Left ventricle myocardium superior (tissue), 1 donor: ENCODE data around the gene PDXK. TPM values are rescaled to one million over a fixed set of nuclear protein-coding genes. Genes with fewer than 3 reads are reported as not detected.
"Not testable (repeated sequence)": the region's sequence is repeated elsewhere in the genome, so short reads cannot be mapped to it uniquely, and the experiment has no call there.

ENCODE experiments used
- ATAC-seq: fragments of 200-7000 bp; cut with Tn5 transposase; one replicate; pipeline ENCODE4 v1.9.1; 2020; ENCODE audit warnings: mild to moderate bottlenecking, moderate library complexity
- DNase-seq: peaks from one replicate; pipeline ENCODE4 v3.0.0-alpha.2; 2020
- intact Hi-C: fragments of 100-400 bp; cut with micrococcal nuclease; formaldehyde crosslinking; loops from one replicate; pipeline ENCODE4 v1.11.0; 2022
- long read RNA-seq: library from polyadenylated mRNA; unstranded; transcript quantifications from one replicate; pipeline ENCODE4 v2.0.0, GENCODE V29; 2021
- total RNA-seq: library from RNA; stranded (reverse); fragmentation: NEBNext Ultra II Directional; extraction: Animal tissue kit (Norgen Biotek cat#: 25700); gene quantifications from one replicate; pipeline ENCODE4 v1.2.1, GENCODE V29; 2021
- donor health status: DM: no; HTN: yes; CAD: no; lungs with severe emphysema.

Gene PDXK
- 117 TPM for total RNA-seq
- long read RNA-seq, full-length matches to known transcripts, result 74 of 154 reads
- long read RNA-seq, partial matches to known transcripts, result 4 of 154 reads
- long read RNA-seq, other reads (novel, unspliced or antisense), result 76 of 154 reads

DNA sequence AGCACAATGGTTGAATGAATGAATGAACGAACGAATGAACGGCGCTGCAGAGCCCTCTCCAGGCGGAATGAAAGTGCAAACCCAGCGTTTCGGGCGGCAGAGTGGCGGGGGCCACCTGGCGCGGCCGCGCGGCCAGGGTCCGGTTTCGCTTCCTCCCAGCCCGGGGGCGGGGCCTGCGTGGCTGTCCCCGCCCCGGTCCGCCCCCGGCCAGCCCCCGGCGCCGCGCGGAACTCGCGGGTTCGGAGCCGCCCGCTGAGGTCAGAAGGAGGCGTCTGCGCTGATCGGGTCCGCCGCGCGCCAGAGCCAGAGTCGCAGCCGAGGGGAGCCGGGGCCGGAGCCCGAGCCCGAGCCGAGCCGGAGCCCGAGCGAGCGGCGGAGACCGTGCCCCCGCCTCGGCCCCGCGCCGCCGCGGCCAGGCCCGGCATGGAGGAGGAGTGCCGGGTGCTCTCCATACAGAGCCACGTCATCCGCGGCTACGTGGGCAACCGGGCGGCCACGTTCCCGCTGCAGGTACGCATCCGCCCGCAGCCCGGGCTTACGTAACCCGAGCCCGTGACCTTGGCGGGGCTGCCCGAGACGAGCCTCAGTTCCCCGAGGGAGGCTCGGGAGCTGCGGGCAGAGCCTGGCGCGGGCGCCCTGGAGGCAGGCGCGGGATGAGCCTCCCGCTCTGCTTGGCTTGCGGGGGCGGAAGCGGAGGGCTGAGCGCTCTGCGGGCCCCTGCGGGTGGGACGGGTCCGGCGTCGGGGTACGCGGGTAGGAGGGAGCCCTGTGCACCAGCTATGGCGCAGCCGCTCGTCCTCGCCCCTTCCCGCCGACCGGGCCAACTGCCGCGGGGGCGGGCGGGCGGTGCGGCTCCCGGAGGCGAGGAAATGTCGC, at the start of gene PDXK:
Gene PDXK, plus strand, starts transcription at position 258 of the 876 bp plus-strand sequence. Its CDS starts 166 bp downstream, at position 424.
- DNase-seq, result peak; percentile 92
- ATAC-seq, result peak; percentile 93
- intact Hi-C loops, result no loop called here

DNA sequence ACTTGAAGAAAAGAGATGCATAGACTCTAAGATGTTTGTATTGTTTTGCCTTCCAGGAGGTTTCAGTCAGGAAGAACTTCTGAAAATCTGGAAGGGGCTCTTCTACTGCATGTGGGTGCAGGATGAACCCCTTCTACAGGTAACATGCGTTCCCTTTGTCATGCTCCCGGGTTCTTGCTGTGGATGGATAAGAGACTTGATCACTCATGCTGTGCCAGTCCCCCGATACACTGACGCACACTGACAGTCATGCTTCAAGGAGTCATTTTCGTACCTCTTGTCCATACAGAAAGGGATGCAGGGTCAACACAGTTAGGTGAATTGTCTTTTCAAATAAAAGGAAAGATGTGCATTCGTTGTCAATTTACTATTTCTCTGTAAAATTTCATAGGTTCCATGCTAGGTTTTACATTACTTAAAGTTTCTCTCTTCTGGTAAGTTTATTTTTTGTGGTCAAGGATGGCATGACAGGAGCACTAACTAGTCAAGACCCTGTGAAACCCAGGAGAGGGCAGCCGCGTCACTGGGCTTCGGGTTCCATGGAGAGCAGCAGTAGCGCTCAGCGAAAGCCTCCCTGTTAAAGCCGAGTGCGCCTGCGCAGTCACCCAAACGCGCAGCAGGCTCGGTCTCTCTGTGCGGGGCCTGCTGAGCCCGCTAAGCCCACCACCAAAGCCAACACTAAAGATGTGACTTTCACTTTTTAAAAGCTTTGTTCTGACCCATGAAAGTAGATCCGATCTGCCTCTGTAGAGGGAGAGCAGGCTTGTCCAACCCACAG, 48.9 kb upstream of the PDXK start:
- intact Hi-C loops, result no loop called here
- DNase-seq (no peak), ATAC-seq (no peak)

DNA sequence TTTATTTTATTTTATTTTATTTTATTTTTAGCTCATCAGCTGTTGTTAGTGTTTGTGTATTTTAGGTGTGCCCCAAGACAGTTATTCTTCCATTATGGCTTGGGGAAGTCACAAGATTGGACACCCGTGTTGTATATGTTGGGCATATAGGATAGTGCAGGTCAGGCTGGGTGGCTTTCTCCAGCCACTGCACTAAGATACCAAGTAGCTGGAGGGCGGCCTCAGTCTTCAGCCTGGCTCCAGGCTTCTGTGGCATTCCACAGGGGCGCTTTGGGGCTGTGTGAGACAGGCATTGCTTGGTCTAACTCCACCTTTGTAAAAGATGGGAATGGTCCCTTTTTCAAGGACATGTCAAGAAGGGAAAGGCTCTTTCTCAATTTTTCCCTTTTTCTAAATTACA, 43.1 kb upstream of the PDXK start:
- DNase-seq, result no peak
- ATAC-seq, result no peak
- intact Hi-C loops, result no loop called here

DNA sequence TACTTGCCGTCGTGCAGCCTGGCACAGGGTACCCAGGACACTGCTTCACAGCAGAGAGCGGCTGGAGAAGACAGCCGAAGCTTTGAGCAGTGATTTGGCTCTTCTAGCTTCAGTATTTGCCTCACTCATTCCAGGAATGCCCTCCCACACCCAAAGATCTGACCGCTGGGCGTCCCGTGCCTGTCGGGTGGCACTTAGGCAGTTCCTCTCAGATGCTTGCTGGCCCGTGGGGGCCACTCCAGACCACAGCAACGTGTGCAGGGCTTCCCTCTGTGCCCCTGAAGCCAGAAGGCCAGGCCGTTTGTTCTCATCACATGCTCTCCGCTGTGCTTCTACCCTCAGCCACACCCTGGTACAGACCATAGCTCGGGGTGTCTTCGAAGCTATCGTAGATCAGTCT, 42.5 kb upstream of the PDXK start:
- ATAC-seq, result no peak
- no peak for DNase-seq
- intact Hi-C loops, result no loop called here

DNA sequence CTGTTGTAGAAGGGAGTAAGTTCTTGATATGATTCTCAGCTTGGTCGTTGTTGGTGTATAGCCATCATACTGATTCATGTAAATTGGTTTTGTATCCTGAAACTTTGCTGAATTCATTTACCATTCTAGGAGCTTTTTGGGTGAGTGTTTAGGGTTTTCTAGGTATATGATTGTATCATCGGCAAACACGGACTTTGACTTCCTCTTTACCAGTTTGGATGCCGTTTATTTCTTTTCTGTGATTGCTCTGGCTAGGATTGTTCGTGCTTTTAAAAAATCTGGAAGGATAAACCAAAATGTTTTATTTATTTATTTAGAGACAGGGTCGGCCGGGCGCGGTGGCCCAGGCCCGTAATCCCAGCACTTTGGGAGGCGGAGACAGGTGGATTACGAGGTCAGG, 39.0 kb upstream of the PDXK start:
- intact Hi-C loops, result no loop called here
- DNase-seq, result no peak
- no peak for ATAC-seq

DNA sequence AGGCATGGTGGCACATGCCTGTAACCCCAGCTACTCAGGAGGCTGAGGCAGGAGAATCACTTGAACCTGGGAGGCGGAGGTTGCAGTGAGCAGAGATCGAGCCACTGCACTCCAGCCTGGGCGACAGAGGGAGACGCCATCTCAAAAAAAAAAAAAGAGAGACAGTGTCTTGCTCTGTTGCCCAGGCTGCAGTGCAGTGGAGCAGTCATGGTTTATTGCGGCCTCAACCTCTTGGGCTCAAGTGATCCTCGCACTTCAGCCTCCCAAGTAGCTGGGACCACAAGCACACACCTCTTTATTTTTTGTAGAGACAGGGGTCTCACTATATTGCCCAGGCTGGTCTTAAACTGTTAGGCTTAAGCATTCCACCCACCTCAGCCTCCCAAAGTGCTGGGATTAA, 38.5 kb upstream of the PDXK start:
- intact Hi-C loops, ATAC-seq, DNase-seq: not testable (repeated sequence)

DNA sequence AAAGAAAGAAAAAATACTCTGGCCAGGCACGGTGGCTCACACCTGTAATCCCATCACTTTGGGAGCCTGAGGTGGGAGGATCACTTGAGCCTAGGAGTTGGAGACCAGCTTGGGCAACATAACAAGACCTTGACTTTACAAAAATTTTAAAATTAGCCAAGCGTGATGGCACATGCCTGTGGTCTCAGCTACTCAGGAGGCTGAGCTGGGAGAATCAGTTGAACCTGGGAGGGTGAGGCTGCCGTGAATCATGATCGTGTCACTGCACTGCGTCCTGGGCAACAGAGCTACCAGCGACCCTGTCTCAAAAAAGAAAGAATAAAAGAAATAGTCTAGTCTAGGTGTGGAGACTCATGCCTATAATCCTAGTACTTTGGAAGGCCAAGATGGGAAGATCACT, 37.3 kb upstream of the PDXK start:
- no peak for ATAC-seq
- intact Hi-C loops, result no loop called here
- no peak for DNase-seq

DNA sequence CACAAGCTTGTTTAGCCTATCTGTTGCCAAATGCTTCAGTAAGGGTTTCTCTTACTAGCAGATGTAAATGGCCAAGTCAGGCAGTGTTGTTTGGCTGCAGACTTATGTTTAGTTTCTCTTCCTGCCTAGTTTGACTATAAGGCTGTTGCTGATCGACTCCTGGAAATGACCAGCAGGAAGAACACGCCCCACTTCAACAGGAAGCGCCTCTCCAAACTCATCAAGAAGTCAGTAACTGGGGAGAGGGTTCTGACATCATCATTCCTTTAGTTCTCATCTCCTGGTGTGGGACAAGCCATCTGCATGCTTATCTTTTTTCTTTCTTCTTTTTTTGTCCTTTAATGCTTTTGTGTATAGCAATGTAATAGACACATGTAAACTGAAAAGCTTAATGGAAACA, 34.5 kb upstream of the PDXK start:
- intact Hi-C loops, result no loop called here
- ATAC-seq, result peak; percentile 49

DNA sequence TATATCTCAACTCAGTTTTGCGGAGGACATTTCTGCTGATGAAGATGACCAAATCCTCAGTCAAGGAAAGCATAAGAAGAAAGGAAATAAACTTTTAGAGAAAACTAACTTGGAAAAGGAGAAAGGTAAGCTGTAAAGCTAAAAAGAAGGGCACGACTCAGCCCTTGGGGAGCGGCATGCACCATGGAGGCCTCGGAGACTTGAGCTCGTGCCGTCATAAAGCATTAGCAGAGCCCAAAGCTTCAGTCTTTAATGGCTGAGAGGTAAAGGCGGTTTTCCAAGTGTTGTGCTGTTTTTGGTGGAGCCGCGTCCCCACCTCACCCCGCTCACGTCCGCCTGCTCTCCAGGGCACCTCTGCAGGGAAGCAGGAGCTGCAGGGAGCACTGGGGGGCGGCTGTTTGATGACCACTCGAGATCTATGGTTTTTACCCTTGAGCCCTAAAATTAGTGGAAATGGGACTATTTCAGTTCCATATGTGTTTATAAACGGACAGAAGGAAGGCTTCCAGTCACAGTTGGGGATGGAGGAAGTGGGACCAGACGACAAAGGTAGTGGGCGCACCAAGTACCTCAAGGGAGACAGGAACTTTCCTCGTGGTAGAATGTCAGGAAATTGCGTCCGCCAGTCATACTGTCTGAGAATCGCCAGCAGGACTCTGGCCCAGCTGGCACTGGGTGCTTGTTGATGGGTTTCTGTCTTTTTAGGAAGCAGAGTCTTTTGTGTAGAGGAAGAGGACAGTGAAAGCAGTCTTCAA, 31.9 kb upstream of the PDXK start:
- intact Hi-C loops, result no loop called here

More for the DNA sequence above, 34.5 kb upstream of the PDXK start:
- DNase-seq, result no peak

DNA sequence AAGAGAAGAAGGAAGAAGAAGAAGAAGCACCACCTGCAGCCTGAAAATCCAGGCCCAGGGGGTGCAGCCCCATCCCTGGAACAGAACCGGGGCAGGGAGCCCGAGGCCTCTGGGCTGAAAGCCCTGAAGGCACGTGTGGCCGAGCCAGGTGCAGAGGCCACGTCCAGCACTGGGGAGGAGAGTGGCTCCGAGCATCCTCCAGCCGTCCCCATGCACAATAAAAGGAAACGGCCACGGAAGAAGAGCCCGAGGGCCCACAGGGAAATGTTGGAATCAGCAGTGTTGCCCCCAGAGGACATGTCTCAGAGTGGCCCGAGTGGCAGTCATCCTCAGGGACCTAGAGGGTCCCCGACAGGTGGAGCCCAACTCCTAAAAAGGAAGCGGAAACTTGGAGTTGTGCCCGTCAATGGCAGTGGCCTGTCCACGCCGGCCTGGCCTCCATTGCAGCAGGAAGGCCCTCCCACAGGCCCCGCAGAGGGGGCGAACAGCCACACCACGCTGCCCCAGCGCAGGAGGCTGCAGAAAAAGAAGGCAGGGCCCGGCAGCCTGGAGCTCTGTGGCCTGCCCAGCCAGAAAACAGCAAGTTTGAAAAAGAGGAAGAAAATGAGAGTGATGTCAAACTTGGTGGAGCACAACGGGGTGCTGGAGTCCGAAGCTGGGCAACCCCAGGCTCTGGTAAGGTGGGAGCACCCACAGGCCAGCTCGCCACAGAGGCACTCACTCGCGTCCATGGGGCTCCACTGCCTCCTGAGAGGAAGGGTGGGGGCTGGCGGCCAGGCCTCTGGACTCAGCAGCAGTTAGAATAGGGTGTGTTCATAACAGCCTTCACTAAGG, 31.1 kb upstream of the PDXK start:
- intact Hi-C loops, result no loop called here
- ATAC-seq (peak; percentile 49), DNase-seq (no peak)

More for the DNA sequence above, 31.9 kb upstream of the PDXK start:
- DNase-seq (no peak), ATAC-seq (peak; percentile 11)

DNA sequence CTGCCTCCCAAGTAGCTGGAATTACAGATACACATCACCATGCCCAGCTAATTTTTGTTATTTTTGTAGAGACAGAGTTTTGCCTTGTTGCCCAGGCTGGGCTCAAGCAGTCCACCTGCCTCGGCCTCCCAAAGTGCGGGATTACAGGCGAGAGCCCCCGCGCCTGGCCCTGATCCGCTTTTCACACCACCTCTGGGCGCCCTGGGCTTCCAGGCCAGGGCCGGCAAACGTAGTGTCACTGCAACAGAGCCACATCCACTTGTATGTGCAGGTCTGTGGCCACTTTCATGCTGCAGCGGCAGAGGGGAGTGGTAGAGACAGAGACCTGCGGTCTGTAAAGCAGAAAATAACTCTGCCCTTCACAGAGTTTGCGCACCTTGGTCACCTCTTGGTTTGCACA, 30.0 kb upstream of the PDXK start:
- ATAC-seq (no peak), DNase-seq (no peak)
- intact Hi-C loops, result no loop called here

DNA sequence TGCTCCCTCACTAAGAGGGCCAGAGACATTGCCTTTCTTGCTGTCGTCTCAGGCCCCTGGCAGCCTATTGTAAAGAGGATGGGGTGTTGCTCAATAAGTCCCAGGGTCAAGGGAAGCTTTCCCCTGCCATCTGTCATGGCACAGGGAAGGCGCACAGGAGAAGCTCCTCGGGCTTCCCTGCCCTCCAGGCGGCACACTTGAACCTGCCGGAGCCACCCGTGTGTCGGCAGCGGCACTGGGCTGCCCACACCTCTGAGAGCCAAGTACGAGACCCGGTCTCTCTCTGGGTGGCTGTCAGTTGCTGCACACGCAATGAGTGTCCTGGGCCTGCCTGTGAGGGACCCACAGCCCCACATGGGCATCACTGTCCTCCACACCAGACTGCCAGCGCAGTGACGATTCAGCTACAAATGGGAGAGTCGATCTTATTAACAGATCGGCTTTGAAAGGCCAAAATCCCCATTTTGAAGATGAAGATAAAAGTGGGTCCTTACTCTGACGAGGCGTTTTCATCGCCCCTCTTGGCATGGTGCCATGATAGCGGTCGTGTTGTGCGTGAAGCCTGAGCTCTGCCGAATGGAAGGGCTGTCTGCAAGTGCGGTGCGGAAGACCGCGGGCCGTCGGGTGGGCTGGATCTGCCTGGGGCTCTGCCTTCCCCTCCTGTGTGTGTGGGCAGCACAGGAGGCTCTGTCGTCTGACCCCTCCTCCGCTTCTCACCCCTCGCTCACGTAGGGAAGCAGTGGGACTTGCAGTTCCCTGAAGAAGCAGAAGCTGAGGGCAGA, 29.2 kb upstream of the PDXK start:
- ATAC-seq (no peak), DNase-seq (no peak)
- intact Hi-C loops, result no loop called here

DNA sequence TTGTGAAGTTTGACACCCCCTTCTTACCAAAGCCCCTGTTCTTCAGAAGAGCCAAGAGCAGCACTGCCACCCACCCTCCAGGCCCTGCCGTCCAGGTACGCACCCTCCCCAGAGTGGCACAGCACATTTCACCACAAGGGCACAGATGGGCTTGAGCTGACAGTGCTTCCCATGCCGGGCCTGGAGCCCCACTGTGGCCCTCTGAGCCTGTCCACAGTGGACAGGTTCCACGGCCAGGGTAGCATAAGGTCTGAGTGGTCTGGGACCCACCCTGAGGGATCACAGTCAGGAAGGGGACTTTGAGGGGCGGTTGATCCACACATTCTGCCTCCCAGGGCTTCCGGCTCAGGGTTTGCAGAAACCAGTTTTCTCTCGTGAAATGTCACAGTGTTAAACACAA, 28.6 kb upstream of the PDXK start:
- no peak for ATAC-seq
- DNase-seq, result no peak
- intact Hi-C loops, result no loop called here

DNA sequence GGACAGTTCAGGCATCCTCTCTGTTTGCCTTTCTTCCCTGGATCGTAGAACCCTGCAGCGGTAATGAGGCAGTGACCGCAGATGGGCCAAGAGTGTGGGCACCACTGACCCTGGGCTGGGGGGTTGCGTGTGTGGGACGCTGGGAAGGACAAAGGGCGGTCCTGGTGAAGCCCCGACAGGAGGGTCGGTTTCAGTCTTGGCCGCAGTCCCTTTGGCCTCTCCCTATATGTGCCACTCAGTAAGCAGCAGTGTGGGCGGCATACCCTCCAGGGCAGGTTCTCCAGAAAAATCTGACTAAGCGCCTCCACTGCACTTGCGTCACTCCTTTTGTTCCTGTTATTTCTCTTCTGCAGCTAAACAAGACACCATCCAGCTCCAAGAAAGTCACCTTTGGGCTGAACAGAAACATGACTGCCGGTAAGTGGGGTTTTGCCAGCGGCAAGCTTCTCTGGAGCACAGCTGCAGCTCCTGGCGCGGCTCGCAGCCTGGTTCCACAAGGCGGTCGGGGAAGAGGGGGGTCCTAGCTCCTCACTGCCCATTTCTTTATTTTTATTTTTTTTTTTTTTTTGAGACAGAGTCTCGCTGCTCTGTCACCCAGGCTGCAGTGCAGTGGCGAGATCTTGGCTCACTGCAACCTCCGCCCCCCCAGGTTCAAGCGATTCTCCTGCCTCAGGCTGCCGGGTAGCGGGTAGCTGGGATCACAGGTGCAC, 27.7 kb upstream of the PDXK start:
- no peak for DNase-seq
- no peak for ATAC-seq
- intact Hi-C loops, result no loop called here

DNA sequence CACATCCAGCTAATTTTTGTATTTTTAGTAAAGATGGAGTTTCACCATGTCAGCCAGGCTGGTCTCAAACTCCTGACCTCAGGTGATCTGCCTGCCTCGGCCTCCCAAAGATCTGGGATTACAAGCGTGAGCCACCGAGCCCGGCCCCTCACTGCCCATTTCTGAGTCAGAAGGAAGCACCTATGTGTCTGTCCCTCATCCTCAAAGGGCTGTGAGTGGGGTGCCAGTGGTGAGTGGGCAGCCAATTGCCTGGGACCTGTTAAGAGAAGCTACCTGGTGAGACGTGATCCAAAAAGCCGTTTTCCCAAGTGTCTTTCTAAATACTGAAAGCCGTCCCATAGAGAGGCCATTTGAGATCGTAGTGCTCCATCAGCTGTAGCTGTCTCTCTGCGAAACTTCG, 27.1 kb upstream of the PDXK start:
- ATAC-seq (no peak), DNase-seq (no peak)
- intact Hi-C loops, result no loop called here

DNA sequence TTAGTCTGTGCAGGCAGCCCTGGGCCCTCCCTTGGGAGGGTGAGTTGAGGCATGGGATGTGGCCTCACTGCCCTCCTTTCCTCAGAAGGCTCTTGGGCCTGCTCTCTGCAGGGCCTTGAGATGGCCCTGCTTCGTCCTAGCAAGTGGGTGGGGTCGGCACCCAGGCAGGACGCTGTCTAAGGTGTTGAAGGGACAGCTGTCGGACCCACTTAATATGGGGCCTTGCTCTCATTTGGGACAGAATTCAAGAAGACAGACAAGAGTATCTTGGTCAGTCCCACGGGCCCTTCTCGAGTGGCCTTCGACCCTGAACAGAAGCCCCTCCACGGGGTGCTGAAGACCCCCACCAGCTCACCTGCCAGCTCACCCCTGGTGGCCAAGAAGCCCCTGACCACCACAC, 26.0 kb upstream of the PDXK start:
- ATAC-seq (no peak), DNase-seq (no peak)
- intact Hi-C loops, result no loop called here

DNA sequence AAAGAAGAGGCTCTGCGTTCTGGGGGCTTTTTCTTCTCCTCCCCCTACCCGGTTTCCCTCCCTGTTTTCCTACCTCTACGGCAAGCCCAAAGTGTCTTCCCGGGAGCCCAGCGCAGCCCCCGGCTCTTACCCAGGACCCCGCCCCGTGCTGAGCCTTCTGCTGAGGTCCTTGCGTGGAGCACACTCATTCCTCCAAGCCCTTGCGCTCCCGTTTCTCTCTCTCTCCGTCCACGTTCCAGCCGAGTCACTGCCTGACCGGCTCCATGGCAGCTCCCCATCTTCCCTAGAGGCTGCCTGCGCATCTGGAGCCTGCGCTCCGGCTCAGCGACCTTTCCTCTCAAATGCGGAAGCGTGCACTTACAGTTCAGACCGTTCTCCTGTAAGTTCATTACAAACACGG, 24.9 kb upstream of the PDXK start:
- intact Hi-C loops, result no loop called here
- no peak for DNase-seq
- no peak for ATAC-seq
